ENCODE results near the gene TASP1.

Gene TASP1

DNA sequence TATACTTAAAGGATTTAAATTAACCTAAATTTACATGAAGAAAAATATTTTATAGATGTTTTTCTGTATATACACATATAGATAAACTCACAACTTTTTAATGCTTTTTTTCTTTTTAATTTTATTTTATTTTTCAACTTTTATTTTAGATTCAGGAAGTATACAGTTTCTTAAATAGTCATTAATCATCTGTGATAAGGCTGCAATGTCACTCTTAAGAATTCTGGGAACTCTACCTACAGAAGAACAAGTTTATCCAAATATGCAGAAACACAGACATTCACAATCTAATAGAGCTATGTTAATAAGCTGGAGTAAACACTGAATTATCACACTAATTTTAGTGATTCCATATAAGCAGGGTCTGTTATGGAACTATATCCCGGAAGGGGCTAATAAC is 181.2 kb downstream of the TASP1 start:
- no peak overlapping the region for H3K4me3 ChIP-seq (ENCODE audit: low read depth, low read length)
- TF ChIP-seq, protein P1, sequence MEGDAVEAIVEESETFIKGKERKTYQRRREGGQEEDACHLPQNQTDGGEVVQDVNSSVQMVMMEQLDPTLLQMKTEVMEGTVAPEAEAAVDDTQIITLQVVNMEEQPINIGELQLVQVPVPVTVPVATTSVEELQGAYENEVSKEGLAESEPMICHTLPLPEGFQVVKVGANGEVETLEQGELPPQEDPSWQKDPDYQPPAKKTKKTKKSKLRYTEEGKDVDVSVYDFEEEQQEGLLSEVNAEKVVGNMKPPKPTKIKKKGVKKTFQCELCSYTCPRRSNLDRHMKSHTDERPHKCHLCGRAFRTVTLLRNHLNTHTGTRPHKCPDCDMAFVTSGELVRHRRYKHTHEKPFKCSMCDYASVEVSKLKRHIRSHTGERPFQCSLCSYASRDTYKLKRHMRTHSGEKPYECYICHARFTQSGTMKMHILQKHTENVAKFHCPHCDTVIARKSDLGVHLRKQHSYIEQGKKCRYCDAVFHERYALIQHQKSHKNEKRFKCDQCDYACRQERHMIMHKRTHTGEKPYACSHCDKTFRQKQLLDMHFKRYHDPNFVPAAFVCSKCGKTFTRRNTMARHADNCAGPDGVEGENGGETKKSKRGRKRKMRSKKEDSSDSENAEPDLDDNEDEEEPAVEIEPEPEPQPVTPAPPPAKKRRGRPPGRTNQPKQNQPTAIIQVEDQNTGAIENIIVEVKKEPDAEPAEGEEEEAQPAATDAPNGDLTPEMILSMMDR (IDR thresholded peaks at IDR 0.05; ENCODE audit: borderline replicate concordance, insufficient read depth, low read depth, low read length) = no peak

GRCh38 chr20:13455713-13456112 is 183.0 kb downstream of the TASP1 start:
- H3K4me3 ChIP-seq (ENCODE audit: low read depth, low read length) = no peak overlapping the region
- TF ChIP-seq, protein P1 (IDR thresholded peaks at IDR 0.05; ENCODE audit: borderline replicate concordance, insufficient read depth, low read depth, low read length) = no peak

GRCh38 chr20:13453367-13453766 is 185.4 kb downstream of the TASP1 start:
- no peak overlapping the region for H3K4me3 ChIP-seq (ENCODE audit: low read depth, low read length)
- TF ChIP-seq, protein P1 (IDR thresholded peaks at IDR 0.05; ENCODE audit: borderline replicate concordance, insufficient read depth, low read depth, low read length) = no peak

GRCh38 chr20:13452470-13453124 is 186.1 kb downstream of the TASP1 start:
- TF ChIP-seq, protein P1 (IDR thresholded peaks at IDR 0.05; ENCODE audit: borderline replicate concordance, insufficient read depth, low read depth, low read length) = no peak
- no peak overlapping the region for H3K4me3 ChIP-seq (ENCODE audit: low read depth, low read length)

DNA sequence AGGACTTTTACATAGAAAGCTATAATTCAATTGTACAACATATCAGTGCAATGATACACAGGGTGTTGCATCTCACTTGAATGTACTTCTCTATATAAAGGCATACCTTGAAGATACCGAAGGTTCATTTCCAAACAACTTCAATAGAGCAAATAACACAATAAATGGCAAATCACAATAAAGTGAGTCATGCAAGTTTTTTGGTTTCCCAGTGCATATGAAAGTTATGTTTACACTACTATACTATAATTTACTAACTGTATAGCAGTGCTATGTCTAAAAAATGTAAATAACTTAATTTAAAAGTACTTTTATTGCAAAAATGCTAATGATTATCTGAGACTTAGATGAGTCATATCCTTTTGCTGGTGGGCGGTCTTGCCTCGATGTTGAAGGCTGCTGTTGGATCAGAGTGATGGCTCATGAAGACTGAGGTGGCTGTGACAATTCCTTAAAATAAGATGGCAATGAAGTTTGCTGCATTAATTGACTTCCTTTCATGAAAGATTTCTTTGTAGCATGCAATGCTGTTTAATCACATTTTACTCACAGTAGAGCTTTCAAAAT is 188.8 kb downstream of the TASP1 start:
- no peak overlapping the region for H3K4me3 ChIP-seq (ENCODE audit: low read depth, low read length)
- TF ChIP-seq, protein P1 (IDR thresholded peaks at IDR 0.05; ENCODE audit: borderline replicate concordance, insufficient read depth, low read depth, low read length) = no peak

DNA sequence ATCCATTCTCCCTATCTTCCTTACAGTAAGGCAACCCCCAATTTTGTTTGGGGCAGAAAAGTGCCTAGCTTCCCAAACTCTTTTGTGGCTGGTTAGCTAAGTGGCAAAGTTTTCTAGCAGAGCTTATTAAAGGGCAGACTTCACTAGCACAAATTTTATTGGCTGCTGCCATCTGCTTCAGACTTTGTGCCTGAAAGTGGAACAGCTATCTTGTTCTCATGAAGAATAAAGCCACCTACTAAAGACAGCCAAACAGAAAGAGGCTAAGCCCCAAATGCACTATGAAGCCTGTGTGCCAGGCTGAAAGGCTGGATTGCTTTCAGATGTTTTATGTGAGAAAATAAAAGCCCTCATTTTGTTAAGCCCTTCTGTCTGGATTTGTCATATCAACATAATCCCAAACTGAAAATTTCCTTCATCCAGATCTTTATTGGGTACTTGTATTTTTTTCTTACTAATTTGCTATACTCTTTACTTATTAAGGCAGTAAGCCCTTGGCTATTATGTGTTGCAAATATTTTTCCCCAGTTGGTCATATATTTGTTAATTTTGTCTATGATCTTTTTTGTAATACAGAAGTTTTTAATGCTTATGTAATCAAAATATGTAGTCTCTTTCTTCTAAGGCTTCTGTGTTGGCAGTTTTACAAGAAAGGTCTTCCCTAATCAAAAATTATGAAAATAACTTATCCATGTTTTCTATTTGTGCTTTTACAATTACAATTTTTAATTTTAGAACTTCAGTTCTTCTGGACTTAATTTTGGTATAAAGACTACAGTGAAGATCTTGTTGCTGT is 191.1 kb downstream of the TASP1 start:
- TF ChIP-seq, protein P1 (IDR thresholded peaks at IDR 0.05; ENCODE audit: borderline replicate concordance, insufficient read depth, low read depth, low read length) = no peak
- no peak overlapping the region for H3K4me3 ChIP-seq (ENCODE audit: low read depth, low read length)
